Colonic mucosa (tissue), 4 donors: ENCODE data around the gene GBGT1. TPM values are rescaled to one million over a fixed set of nuclear protein-coding genes. Genes with fewer than 3 reads are reported as not detected.

Experiments
- DNase-seq: peaks from one replicate; pipeline ENCODE4 v3.0.0-alpha.2; 2020
- H3K27ac ChIP-seq: fragments of 200-600 bp; one replicate; pipeline ENCODE4 v1.8.0; 2021
- H3K27me3 ChIP-seq: fragments of 200-600 bp; one replicate; pipeline ENCODE4 v1.8.0; 2021
- H3K36me3 ChIP-seq: fragments of 200-600 bp; one replicate; pipeline ENCODE4 v1.8.0; 2021
- H3K4me1 ChIP-seq: fragments of 200-600 bp; one replicate; pipeline ENCODE4 v1.8.0; 2021; ENCODE audit warnings: mild to moderate bottlenecking
- H3K4me3 ChIP-seq: fragments of 200-600 bp; one replicate; pipeline ENCODE4 v1.8.0; 2021
- H3K9ac ChIP-seq, 2 donors: one replicate each; pipeline ENCODE4 v1.7.0; 2013; ENCODE audit warnings: control low read depth in 2 of 2, low read depth in 2 of 2, low read length in 2 of 2
- H3K9me3 ChIP-seq: fragments of 200-600 bp; one replicate; pipeline ENCODE4 v1.8.0; 2021
- CTCF ChIP-seq: fragments of 200-600 bp; IDR thresholded peaks from one replicate; pipeline ENCODE4 v1.8.0; 2022; ENCODE audit warnings: antibody characterized with exemption, mild to moderate bottlenecking
- intact Hi-C: fragments of 100-400 bp; cut with DNase I; formaldehyde crosslinking; loops from one replicate; pipeline ENCODE4 v1.14.1; 2022
- total RNA-seq, 2 donors: library from RNA; stranded (reverse); fragmentation: NEBNext Ultra II Directional in 1 of 2; extraction: Animal tissue kit (Norgen Biotek cat#: 25700) in 1 of 2; gene quantifications; one replicate each; pipeline ENCODE4 v1.2.1, GENCODE V29; 2021
- donor health status: healthy.
- donor health status: DM: no; HTN: no; CAD: no.
- donor health status: DM: no; HTN: no; CAD: no.

Gene GBGT1
- total RNA-seq, 2 donors from 2014 or later = 4.6 to 4.8 TPM

- no peak for TF ChIP-seq CTCF
Observed at GRCh38 chr9:133189826-133190225, 26.1 kb upstream of the GBGT1 start.

GRCh38 chr9:133188843-133189180 lies 25.1 kb upstream of the GBGT1 start:
- no peaks in the 10 kb centered on the region for H3K9me3 ChIP-seq
- H3K4me3 ChIP-seq = no peak overlapping the region
- no peak overlapping the region for H3K27ac ChIP-seq
- no peaks in the 10 kb centered on the region for H3K27me3 ChIP-seq
- H3K9ac ChIP-seq = no peak overlapping the region
- DNase-seq = no peak
- H3K4me1 ChIP-seq = no peaks in the 10 kb centered on the region
- TF ChIP-seq CTCF = no peak
- H3K36me3 ChIP-seq = no peaks in the 10 kb centered on the region
- intact Hi-C loops = loop anchor here (10.0 kb wide), 1 partner anchor 96 kb away; no protein-coding TSS in a partner anchor

More at GRCh38 chr9:133189826-133190225, 26.1 kb upstream of the GBGT1 start:
- H3K9ac ChIP-seq = no peak overlapping the region
- H3K4me1 ChIP-seq = no peaks in the 10 kb centered on the region
- intact Hi-C loops = loop anchor here (10.0 kb wide), 1 partner anchor 95 kb away; no protein-coding TSS in a partner anchor
- H3K27ac ChIP-seq = no peak overlapping the region
- H3K4me3 ChIP-seq = no peak overlapping the region
- no peak for DNase-seq
- no peaks in the 10 kb centered on the region for H3K9me3 ChIP-seq
- H3K36me3 ChIP-seq = no peaks in the 10 kb centered on the region
- H3K27me3 ChIP-seq = no peaks in the 10 kb centered on the region

GRCh38 chr9:133188006-133188842 lies 24.5 kb upstream of the GBGT1 start:
- no peak overlapping the region for H3K9ac ChIP-seq
- TF ChIP-seq CTCF = peak; percentile 13
- intact Hi-C loops = loop anchor here (10.0 kb wide), 1 partner anchor 97 kb away; no protein-coding TSS in a partner anchor
- H3K36me3 ChIP-seq = no peaks in the 10 kb centered on the region
- no peak overlapping the region for H3K27ac ChIP-seq
- DNase-seq = peak; percentile 29
- no peaks in the 10 kb centered on the region for H3K4me1 ChIP-seq
- H3K9me3 ChIP-seq = no peaks in the 10 kb centered on the region
- no peak overlapping the region for H3K4me3 ChIP-seq
- no peaks in the 10 kb centered on the region for H3K27me3 ChIP-seq

GRCh38 chr9:133187561-133188005 lies 23.9 kb upstream of the GBGT1 start:
- Histone ChIP-seq H3K9ac (no peak overlapping the region), H3K4me1 (no peaks in the 10 kb centered on the region), H3K4me3 (no peak overlapping the region), H3K27me3 (no peaks in the 10 kb centered on the region), H3K27ac (no peak overlapping the region), H3K9me3 (no peaks in the 10 kb centered on the region), H3K36me3 (no peaks in the 10 kb centered on the region)
- no peak for TF ChIP-seq CTCF
- no peak for DNase-seq
- intact Hi-C loops = loop anchor here (2.0 to 10.0 kb wide), 3 partner anchors 97 to 217 kb away; no protein-coding TSS in a partner anchor

- DNase-seq = no peak
- H3K36me3 ChIP-seq = no peaks in the 10 kb centered on the region
- H3K4me3 ChIP-seq = no peak overlapping the region
- H3K4me1 ChIP-seq = no peaks in the 10 kb centered on the region
- H3K27ac ChIP-seq = no peak overlapping the region
- H3K9ac ChIP-seq = no peak overlapping the region
- TF ChIP-seq CTCF = no peak
- H3K9me3 ChIP-seq = no peaks in the 10 kb centered on the region
- H3K27me3 ChIP-seq = no peaks in the 10 kb centered on the region
- intact Hi-C loops = loop anchor here (2.0 to 10.0 kb wide), 3 partner anchors 98 to 218 kb away; no protein-coding TSS in a partner anchor
Observed at GRCh38 chr9:133186736-133187135, 23.0 kb upstream of the GBGT1 start.
